Caco-2 (cell line): ENCODE results near the gene BMP6. TPM values are rescaled to one million over a fixed set of nuclear protein-coding genes. Genes with fewer than 3 reads are reported as not detected.

Source experiments
- BruUV-seq: library from RNA; stranded (reverse); fragments of 400-500 nt; replicated peaks from 2 replicates; lab custom pipeline; 2021; lab: Mats Ljungman, UMichigan
- CTCF ChIA-PET: fragments of 300-600 bp; sonication (Branson Sonifier 250); formaldehyde crosslinking; loops from one replicate; lab custom pipeline; 2022; ENCODE audit warnings: antibody characterized with exemption; lab: Charles Lee
- POLR2A ChIA-PET: fragments of 300-600 bp; sonication (Branson Sonifier 250); formaldehyde crosslinking; loops from one replicate; lab custom pipeline; 2022; ENCODE audit warnings: antibody characterized with exemption; lab: Charles Lee
- DNase-seq, 2 experiments: peaks; one replicate each; pipeline versions ENCODE4 v3.0.0 to v3.0.0-alpha.2; 2020 to 2022
- H3K27me3 ChIP-seq: replicated peaks from 2 replicates; pipeline ENCODE4 v1.6.0; 2011; ENCODE audit warnings: low read length; ENCODE audit not compliant: control insufficient read depth, insufficient read depth
- H3K36me3 ChIP-seq: 2 replicates; pipeline ENCODE4 v1.5.1; 2011; ENCODE audit warnings: low read length; ENCODE audit not compliant: control insufficient read depth, insufficient read depth
- H3K4me1 ChIP-seq: fragments of 250-450 bp; sonication (Bioruptor Pico); 2 replicates; pipeline ENCODE4 v1.5.1; 2020; ENCODE audit warnings: mild to moderate bottlenecking
- H3K4me3 ChIP-seq: 2 replicates; pipeline ENCODE4 v1.5.1; 2011; ENCODE audit warnings: low read depth, mild to moderate bottlenecking, control low read depth, low read length
- H3K9me3 ChIP-seq: fragments of 250-450 bp; sonication (Bioruptor Pico); 2 replicates; pipeline ENCODE4 v1.5.1; 2020; ENCODE audit warnings: mild to moderate bottlenecking, moderate library complexity
- H3K27ac Mint-ChIP-seq: one replicate; pipeline ENCODE4 v1.8.0; 2022; ENCODE audit warnings: mixed read lengths; ENCODE audit not compliant: unreplicated experiment
- H3K27me3 Mint-ChIP-seq: one replicate; pipeline ENCODE4 v1.8.0; 2022; ENCODE audit warnings: mixed read lengths; ENCODE audit not compliant: insufficient read depth, unreplicated experiment
- H3K36me3 Mint-ChIP-seq: one replicate; pipeline ENCODE4 v1.8.0; 2022; ENCODE audit warnings: mild to moderate bottlenecking, mixed read lengths; ENCODE audit not compliant: insufficient read depth, unreplicated experiment
- H3K4me1 Mint-ChIP-seq: one replicate; pipeline ENCODE4 v1.8.0; 2022; ENCODE audit warnings: low read depth, mixed read lengths; ENCODE audit not compliant: unreplicated experiment
- H3K4me3 Mint-ChIP-seq: one replicate; pipeline ENCODE4 v1.8.0; 2022; ENCODE audit warnings: mild to moderate bottlenecking, moderate library complexity, mixed read lengths; ENCODE audit not compliant: unreplicated experiment
- H3K9me3 Mint-ChIP-seq: one replicate; pipeline ENCODE4 v1.8.0; 2022; ENCODE audit warnings: mixed read lengths; ENCODE audit not compliant: unreplicated experiment
- CTCF ChIP-seq, 2 experiments: fragments of 200-600 bp in 1 of 2; IDR thresholded peaks; 1 replicate in 1 of 2; 2 replicates in 1 of 2; pipeline versions ENCODE4 v1.5.1 to v1.8.0; 2011 to 2022; ENCODE audit warnings: antibody characterized with exemption in 1 of 2, control low read depth in 1 of 2, inconsistent platforms in 1 of 2, low read depth in 1 of 2, low read length in 1 of 2, mild to moderate bottlenecking in 1 of 2, moderate library complexity in 1 of 2; ENCODE audit not compliant: insufficient read depth in 1 of 2, severe bottlenecking in 1 of 2, unreplicated experiment in 1 of 2
- intact Hi-C: fragments of 100-400 bp; cut with micrococcal nuclease; formaldehyde crosslinking; loops from one replicate; pipeline ENCODE4 v1.10.0; 2022; ENCODE audit not compliant: unreplicated experiment
- total RNA-seq: library from RNA; stranded (reverse); gene quantifications from 2 replicates; pipeline ENCODE4 v1.2.3, GENCODE V29; 2022

Gene BMP6
- total RNA-seq, 1 experiment from 2014 or later, result 0.61 TPM

- BruUV-seq, result no TSS peak
- Mint-ChIP-seq H3K4me1 (no peaks in the 10 kb centered on the region), H3K27ac (no peak overlapping the region), H3K36me3 (peaks cover 80% of the 10 kb centered on the region), H3K4me3 (no peak overlapping the region), H3K27me3 (no peaks in the 10 kb centered on the region), H3K9me3 (no peaks in the 10 kb centered on the region)
- Histone ChIP-seq H3K27me3 (no peaks in the 10 kb centered on the region), H3K4me3 (no peak overlapping the region), H3K9me3 (no peaks in the 10 kb centered on the region), H3K36me3 (0 out of 2 replicates have a peak, but pooled peaks cover 1% of the 10 kb centered on the region), H3K4me1 (peaks cover 10% of the 10 kb centered on the region)
- ChIA-PET POLR2A (no interaction called here), CTCF (no interaction called here)
- intact Hi-C loops, result no loop called here
- DNase-seq, result no peak
- no peak for TF ChIP-seq CTCF (IDR thresholded peaks at IDR 0.05; ENCODE audit: insufficient read depth in 1 of 2, low read depth in 1 of 2, low read length in 1 of 2, severe bottlenecking in 1 of 2, unreplicated experiment in 1 of 2)
These were observed 175.9 kb downstream of the BMP6 start for GRCh38 chr6:7901780-7902179.

DNA sequence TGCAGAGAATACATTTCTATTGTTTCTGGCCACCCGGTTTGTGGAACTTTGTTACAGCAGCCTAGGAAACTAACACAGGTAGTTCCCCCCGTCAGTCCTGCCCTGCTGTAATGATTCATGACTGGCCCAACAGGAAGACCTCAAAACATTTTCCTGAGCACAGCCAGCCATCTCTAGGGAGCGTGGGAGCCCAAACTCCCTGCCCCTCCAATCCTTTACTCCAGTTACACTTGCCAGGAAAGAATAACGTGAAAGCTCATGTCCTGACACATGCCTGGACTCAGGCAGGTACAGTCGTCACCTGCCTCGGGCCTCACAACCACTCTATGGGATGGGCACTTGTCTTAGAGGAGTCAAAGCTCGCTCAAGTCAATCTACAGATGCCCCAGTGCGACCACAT is 176.3 kb downstream of the BMP6 start:
- Histone ChIP-seq H3K4me3 (no peak overlapping the region), H3K9me3 (no peaks in the 10 kb centered on the region), H3K4me1 (peaks cover 10% of the 10 kb centered on the region), H3K36me3 (0 out of 2 replicates have a peak, but pooled peaks cover 1% of the 10 kb centered on the region), H3K27me3 (no peaks in the 10 kb centered on the region)
- BruUV-seq, result no TSS peak
- peaks cover 78% of the 10 kb centered on the region for H3K36me3 Mint-ChIP-seq
- no peaks in the 10 kb centered on the region for H3K27me3 Mint-ChIP-seq
- intact Hi-C loops, result no loop called here
- ChIA-PET CTCF (no interaction called here), POLR2A (no interaction called here)
- no peaks in the 10 kb centered on the region for H3K9me3 Mint-ChIP-seq
- H3K4me3 Mint-ChIP-seq, result no peak overlapping the region
- no peak for DNase-seq
- H3K27ac Mint-ChIP-seq, result no peak overlapping the region
- no peaks in the 10 kb centered on the region for H3K4me1 Mint-ChIP-seq
- no peak for TF ChIP-seq CTCF (IDR thresholded peaks at IDR 0.05; ENCODE audit: insufficient read depth in 1 of 2, low read depth in 1 of 2, low read length in 1 of 2, severe bottlenecking in 1 of 2, unreplicated experiment in 1 of 2)

GRCh38 chr6:7902867-7903266 is 177.0 kb downstream of the BMP6 start:
- intact Hi-C loops, result no loop called here
- H3K36me3 ChIP-seq, result 0 out of 2 replicates have a peak, but pooled peaks cover 1% of the 10 kb centered on the region
- H3K4me3 ChIP-seq, result no peak overlapping the region
- Mint-ChIP-seq H3K36me3 (peaks cover 72% of the 10 kb centered on the region), H3K9me3 (no peaks in the 10 kb centered on the region), H3K27me3 (no peaks in the 10 kb centered on the region), H3K27ac (no peak overlapping the region), H3K4me3 (no peak overlapping the region), H3K4me1 (no peaks in the 10 kb centered on the region)
- CTCF ChIA-PET, result no interaction called here
- no peak for TF ChIP-seq CTCF (IDR thresholded peaks at IDR 0.05; ENCODE audit: insufficient read depth in 1 of 2, low read depth in 1 of 2, low read length in 1 of 2, severe bottlenecking in 1 of 2, unreplicated experiment in 1 of 2)
- H3K27me3 ChIP-seq, result no peaks in the 10 kb centered on the region
- no peak for DNase-seq
- H3K4me1 ChIP-seq, result peaks cover 10% of the 10 kb centered on the region
- no peaks in the 10 kb centered on the region for H3K9me3 ChIP-seq
- no TSS peak for BruUV-seq
- POLR2A ChIA-PET, result no interaction called here
